PC-9 (cell line): Measurements from ENCODE around the gene KMT2A. TPM values are rescaled to one million over a fixed set of nuclear protein-coding genes. Genes with fewer than 3 reads are reported as not detected.

ENCODE experiments used
- BruUV-seq: library from RNA; stranded (reverse); fragments of 400-500 nt; replicated peaks from 2 replicates; lab custom pipeline; 2021; lab: Mats Ljungman, UMichigan
- CTCF ChIA-PET: fragments of 300-600 bp; sonication (Branson Sonifier 250); formaldehyde crosslinking; loops from one replicate; lab custom pipeline; 2022; ENCODE audit warnings: antibody characterized with exemption; lab: Charles Lee
- POLR2A ChIA-PET: fragments of 300-600 bp; sonication (Branson Sonifier 250); formaldehyde crosslinking; loops from one replicate; lab custom pipeline; 2022; ENCODE audit warnings: antibody characterized with exemption; ENCODE audit not compliant: unreplicated experiment; lab: Charles Lee
- DNase-seq, 2 experiments: peaks; one replicate each; pipeline versions ENCODE4 v3.0.0 to v3.0.0-alpha.2; 2015 to 2022; ENCODE audit warnings: mixed read lengths in 1 of 2
- H2AFZ ChIP-seq: fragments of 200-600 bp; sonication (generic); 2 replicates; pipeline ENCODE4 v1.8.1; 2017; ENCODE audit warnings: antibody characterized with exemption
- H3F3A ChIP-seq: fragments of 200-600 bp; sonication (generic); 2 replicates; pipeline ENCODE4 v1.8.1; 2017; ENCODE audit warnings: antibody characterized with exemption, mild to moderate bottlenecking, low read depth; ENCODE audit not compliant: insufficient read depth
- H3K27ac ChIP-seq: fragments of 200-600 bp; sonication (generic); 2 replicates; pipeline ENCODE4 v1.6.1; 2016; ENCODE audit warnings: mixed run types
- H3K27me3 ChIP-seq: fragments of 200-600 bp; sonication (generic); 2 replicates; pipeline ENCODE4 v1.6.1; 2016; ENCODE audit warnings: low read depth, mixed run types; ENCODE audit not compliant: insufficient read depth
- H3K36me3 ChIP-seq: fragments of 200-600 bp; sonication (generic); 2 replicates; pipeline ENCODE4 v1.6.1; 2016; ENCODE audit warnings: low read depth, mixed run types
- H3K4me1 ChIP-seq: fragments of 200-600 bp; sonication (generic); replicated peaks from 2 replicates; pipeline ENCODE4 v1.6.1; 2016; ENCODE audit warnings: mixed run types; ENCODE audit not compliant: insufficient read depth
- H3K4me2 ChIP-seq: fragments of 200-600 bp; sonication (generic); 2 replicates; pipeline ENCODE4 v1.6.1; 2017; ENCODE audit warnings: mixed run types
- H3K4me3 ChIP-seq: fragments of 200-600 bp; sonication (generic); 2 replicates; pipeline ENCODE4 v1.6.1; 2016; ENCODE audit warnings: mixed run types
- H3K79me2 ChIP-seq: fragments of 200-600 bp; sonication (generic); 2 replicates; pipeline ENCODE4 v1.6.1; 2017; ENCODE audit warnings: low read depth, mixed run types
- H3K9me2 ChIP-seq: fragments of 200-600 bp; sonication (generic); 2 replicates; pipeline ENCODE4 v1.8.1; 2017; ENCODE audit warnings: mild to moderate bottlenecking; ENCODE audit not compliant: insufficient read depth
- H3K9me3 ChIP-seq: fragments of 200-600 bp; sonication (generic); 2 replicates; pipeline ENCODE4 v1.8.1; 2016; ENCODE audit warnings: low read depth; ENCODE audit not compliant: insufficient read depth
- H4K20me1 ChIP-seq: fragments of 200-600 bp; sonication (generic); 2 replicates; pipeline ENCODE4 v1.8.1; 2017; ENCODE audit not compliant: insufficient read depth
- EZH2 ChIP-seq: fragments of 200-600 bp; sonication (generic); IDR thresholded peaks from 2 replicates; pipeline ENCODE4 v1.8.0; 2017; ENCODE audit warnings: antibody characterized with exemption, low read depth
- intact Hi-C: fragments of 100-400 bp; cut with micrococcal nuclease; formaldehyde crosslinking; loops from one replicate; pipeline ENCODE4 v1.10.0; 2022; ENCODE audit not compliant: unreplicated experiment
- total RNA-seq: library from RNA; stranded (reverse); gene quantifications from 2 replicates; pipeline ENCODE4 v1.2.3, GENCODE V29; 2021
- TF ChIP-seq, protein P1 (sequence below): fragments of 200-600 bp; sonication (generic); conservative IDR thresholded peaks from 2 replicates; pipeline ENCODE4 v1.6.1; 2017; ENCODE audit warnings: mixed run types, antibody characterized with exemption, mild to moderate bottlenecking, moderate library complexity

KMT2A gene
- total RNA-seq, 1 experiment from 2014 or later: 80.3 TPM

DNA sequence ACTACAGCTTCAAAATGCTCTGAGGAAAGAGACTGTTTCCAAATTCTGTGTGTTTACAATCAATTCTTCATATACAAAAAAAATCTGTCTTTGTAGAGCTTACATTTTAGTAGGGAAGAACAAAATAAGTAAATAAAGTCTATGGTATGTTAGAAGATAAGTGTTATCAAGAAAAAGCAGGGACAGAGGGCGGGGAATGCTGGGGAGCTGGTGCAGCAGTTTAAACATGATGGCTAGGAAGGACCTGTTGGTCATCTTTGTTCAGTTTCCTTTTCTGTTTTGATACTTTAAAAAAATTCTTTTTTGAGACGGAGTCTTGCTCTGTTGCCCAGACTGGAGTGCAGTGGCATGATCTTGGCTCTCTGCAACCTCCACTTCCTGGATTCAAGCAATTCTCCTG, 110.8 kb downstream of the KMT2A start:
- ChIA-PET POLR2A (interaction anchor here (0.6 kb wide), 1 partner anchor 313 kb away, joined by 5 read pairs; no protein-coding TSS in a partner anchor), CTCF (no interaction called here)
- Histone ChIP-seq H3K79me2 (no peaks in the 10 kb centered on the region), H3K4me1 (no peaks in the 10 kb centered on the region), H3K27me3 (no peaks in the 10 kb centered on the region), H4K20me1 (no peaks in the 10 kb centered on the region), H3F3A (peaks cover 3% of the 10 kb centered on the region), H3K4me2 (no peak overlapping the region), H3K27ac (no peak overlapping the region), H3K9me2 (no peaks in the 10 kb centered on the region), H3K9me3 (no peaks in the 10 kb centered on the region), H3K4me3 (no peak overlapping the region), H3K36me3 (no peaks in the 10 kb centered on the region), H2AFZ (no peak overlapping the region)
- no TSS peak for BruUV-seq
- no peak for DNase-seq
- TF ChIP-seq, protein P1, sequence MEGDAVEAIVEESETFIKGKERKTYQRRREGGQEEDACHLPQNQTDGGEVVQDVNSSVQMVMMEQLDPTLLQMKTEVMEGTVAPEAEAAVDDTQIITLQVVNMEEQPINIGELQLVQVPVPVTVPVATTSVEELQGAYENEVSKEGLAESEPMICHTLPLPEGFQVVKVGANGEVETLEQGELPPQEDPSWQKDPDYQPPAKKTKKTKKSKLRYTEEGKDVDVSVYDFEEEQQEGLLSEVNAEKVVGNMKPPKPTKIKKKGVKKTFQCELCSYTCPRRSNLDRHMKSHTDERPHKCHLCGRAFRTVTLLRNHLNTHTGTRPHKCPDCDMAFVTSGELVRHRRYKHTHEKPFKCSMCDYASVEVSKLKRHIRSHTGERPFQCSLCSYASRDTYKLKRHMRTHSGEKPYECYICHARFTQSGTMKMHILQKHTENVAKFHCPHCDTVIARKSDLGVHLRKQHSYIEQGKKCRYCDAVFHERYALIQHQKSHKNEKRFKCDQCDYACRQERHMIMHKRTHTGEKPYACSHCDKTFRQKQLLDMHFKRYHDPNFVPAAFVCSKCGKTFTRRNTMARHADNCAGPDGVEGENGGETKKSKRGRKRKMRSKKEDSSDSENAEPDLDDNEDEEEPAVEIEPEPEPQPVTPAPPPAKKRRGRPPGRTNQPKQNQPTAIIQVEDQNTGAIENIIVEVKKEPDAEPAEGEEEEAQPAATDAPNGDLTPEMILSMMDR: no peak
- no peak for TF ChIP-seq EZH2
- intact Hi-C loops: no loop called here

DNA sequence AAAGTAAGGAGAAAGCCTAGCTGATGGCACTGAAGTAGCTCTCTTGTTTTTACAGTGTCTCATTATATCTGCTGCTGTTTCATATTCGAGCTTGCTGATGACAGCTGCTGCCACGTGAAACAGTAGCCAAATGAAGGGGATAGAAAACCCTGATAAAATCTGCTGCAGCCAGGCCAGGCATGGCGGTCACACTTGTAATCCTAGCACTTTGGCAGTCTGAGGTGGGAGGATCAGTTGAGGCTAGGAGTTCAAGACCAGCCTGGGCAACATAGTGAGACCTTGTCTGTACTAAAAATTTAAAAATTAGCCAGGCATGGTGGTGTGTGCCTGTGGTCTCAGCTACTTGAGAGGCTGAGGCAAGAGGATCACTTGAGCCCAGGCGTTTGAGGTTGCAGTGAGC, 116.0 kb downstream of the KMT2A start:
- no TSS peak for BruUV-seq
- ChIA-PET CTCF (no interaction called here), POLR2A (no interaction called here)

DNA sequence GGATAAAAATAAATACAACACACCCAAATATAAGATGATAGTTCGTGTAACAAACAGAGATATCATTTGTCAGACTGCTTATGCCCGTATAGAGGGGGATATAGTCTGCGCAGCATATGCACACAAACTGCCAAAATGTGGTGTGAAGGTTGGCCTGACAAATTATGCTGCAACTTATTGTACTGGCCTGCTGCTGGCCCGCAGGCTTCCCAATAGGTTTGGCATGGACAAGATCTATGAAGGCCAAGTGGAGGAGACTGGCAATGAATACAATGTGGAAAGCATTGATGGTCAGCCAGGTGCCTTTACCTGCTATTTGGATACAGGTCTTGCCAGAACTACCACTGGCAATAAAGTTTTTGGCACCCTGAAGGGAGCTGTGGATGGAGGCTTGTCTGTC, 124.5 kb downstream of the KMT2A start:
- no peak for DNase-seq
- CTCF ChIA-PET: no interaction called here
- H3F3A ChIP-seq: no peaks in the 10 kb centered on the region; the same call in none of the 2 replicates
- H3K27me3 ChIP-seq: no peaks in the 10 kb centered on the region
- no peaks in the 10 kb centered on the region for H3K9me2 ChIP-seq
- H3K4me3 ChIP-seq: no peak overlapping the region
- no TSS peak for BruUV-seq
- no peak overlapping the region for H2AFZ ChIP-seq
- H3K9me3 ChIP-seq: no peaks in the 10 kb centered on the region
- TF ChIP-seq, protein P1: no peak
- no peak for TF ChIP-seq EZH2
- no peak overlapping the region for H3K4me2 ChIP-seq
- no peak overlapping the region for H3K27ac ChIP-seq
- intact Hi-C loops: loop anchor here (10.0 kb wide), 1 partner anchor 736 kb away; the partner anchor contains the start of gene FXYD2
- no peaks in the 10 kb centered on the region for H3K36me3 ChIP-seq
- H3K4me1 ChIP-seq: 0 out of 2 replicates have a peak, but pooled peaks cover 4% of the 10 kb centered on the region
- POLR2A ChIA-PET: no interaction called here
- no peaks in the 10 kb centered on the region for H3K79me2 ChIP-seq
- no peaks in the 10 kb centered on the region for H4K20me1 ChIP-seq

More for the DNA sequence above, 116.0 kb downstream of the KMT2A start:
- Histone ChIP-seq H3K79me2 (no peaks in the 10 kb centered on the region), H4K20me1 (no peaks in the 10 kb centered on the region), H3K4me1 (no peaks in the 10 kb centered on the region), H2AFZ (no peak overlapping the region), H3K27ac (no peak overlapping the region), H3K27me3 (no peaks in the 10 kb centered on the region), H3K36me3 (no peaks in the 10 kb centered on the region), H3F3A (no peaks in the 10 kb centered on the region), H3K9me2 (no peaks in the 10 kb centered on the region), H3K4me3 (no peak overlapping the region), H3K4me2 (no peak overlapping the region), H3K9me3 (no peaks in the 10 kb centered on the region)
- intact Hi-C loops: no loop called here
- TF ChIP-seq EZH2: no peak
- DNase-seq: no peak

DNA sequence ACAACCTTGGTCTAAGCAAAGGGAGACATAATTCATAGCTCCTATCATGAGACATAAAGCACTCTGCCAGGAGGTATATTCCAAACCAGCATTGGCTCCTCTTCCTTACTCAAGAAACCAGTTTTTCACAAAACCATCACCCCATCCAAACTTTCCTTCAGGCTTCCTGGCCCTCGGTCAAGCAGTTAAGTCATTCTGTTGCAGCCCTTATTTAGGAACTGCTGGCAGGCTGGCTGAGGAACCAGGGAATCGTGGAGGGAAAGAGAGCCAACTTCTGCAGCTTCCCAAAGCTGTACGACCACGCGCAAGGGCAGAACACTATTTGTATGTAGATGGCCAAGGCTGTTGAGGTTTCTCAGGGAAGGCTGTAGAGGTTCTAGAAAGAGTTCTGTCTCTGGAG, 128.8 kb downstream of the KMT2A start:
- no TSS peak for BruUV-seq
- H3K4me1 ChIP-seq: 0 out of 2 replicates have a peak, but pooled peaks cover 10% of the 10 kb centered on the region
- H3K4me3 ChIP-seq: no peak overlapping the region
- DNase-seq: peak in 1 of 2 experiments; percentile 16
- H3K27ac ChIP-seq: no peak overlapping the region
- no peaks in the 10 kb centered on the region for H4K20me1 ChIP-seq
- no peaks in the 10 kb centered on the region for H3K36me3 ChIP-seq
- CTCF ChIA-PET: no interaction called here
- H3K4me2 ChIP-seq: peak overlapping the region; percentile 39; the same call in 1 of the 2 replicates
- POLR2A ChIA-PET: no interaction called here
- no peak overlapping the region for H2AFZ ChIP-seq
- peaks cover 5% of the 10 kb centered on the region for H3F3A ChIP-seq
- no peaks in the 10 kb centered on the region for H3K9me2 ChIP-seq
- no peaks in the 10 kb centered on the region for H3K27me3 ChIP-seq
- H3K79me2 ChIP-seq: no peaks in the 10 kb centered on the region
- H3K9me3 ChIP-seq: no peaks in the 10 kb centered on the region
- TF ChIP-seq EZH2: no peak
- TF ChIP-seq, protein P1: no peak
- intact Hi-C loops: loop anchor here (10.0 kb wide), 1 partner anchor 740 kb away; the partner anchor contains the start of gene FXYD2
